Stimulated activated CD4-positive, alpha-beta T cell treated with anti-CD3 and anti-CD28 coated beads, Interleukin-15, amount 100 ng/mL, for 1 hour (primary cell): ENCODE results near the gene DDN.

Experiments used
- DNase-seq, 2 donors: peaks; one replicate each; pipeline ENCODE4 v3.0.0-alpha.2; 2020; ENCODE audit warnings: low read depth in 1 of 2, low spot score in 1 of 2

Gene DDN

DNA sequence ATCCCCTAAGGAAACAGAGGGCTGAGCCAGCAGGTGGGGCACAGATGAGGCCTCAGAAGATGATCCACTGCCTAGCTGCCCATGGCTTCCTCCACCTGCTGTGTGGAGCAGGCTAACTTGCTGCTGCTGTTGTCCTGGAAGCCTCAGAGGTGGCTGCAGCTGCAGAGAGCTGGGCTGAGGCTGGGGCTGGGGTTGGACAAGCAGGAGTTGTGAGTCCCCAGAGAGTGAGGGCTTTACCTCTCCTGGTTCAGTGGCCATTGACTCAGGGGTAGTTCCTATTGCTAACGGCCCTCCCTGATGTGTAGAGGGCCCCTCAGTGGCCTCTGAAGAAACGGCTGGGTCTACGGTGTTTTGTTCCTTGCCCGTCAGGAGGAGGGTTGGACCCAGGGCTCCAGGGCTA is 33.1 kb upstream of the DDN start:
- DNase-seq, result no peak

DNA sequence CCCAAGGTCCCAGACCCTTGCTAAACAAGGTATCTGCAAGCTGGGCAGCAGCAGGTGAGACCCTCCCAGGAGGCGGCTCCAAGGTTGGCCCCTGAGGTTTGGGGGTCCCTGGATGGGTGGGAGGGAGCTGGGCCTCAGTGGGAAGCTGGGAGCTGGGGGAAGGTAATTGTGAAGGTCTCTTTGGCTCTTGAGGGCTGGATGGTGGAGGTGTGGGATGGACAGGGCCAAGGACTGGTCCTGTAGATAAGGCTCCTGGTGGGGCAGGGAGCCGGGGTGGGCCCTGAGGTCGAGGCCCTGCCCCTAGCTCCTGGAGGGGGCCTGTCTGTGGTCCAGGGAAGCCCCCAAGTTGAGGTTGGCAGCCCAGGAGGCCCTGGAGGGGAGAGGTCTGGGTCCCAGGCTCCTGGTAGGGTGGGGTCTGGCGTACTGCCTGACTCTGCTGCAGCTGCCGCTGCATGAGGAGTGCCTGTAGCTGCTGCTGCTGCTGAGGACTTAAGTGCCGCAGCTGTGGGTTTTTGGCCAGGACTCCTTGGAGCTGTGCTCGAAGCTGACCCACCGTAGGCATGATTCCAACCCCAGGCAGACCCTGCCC is 32.5 kb upstream of the DDN start:
- no peak for DNase-seq

DNA sequence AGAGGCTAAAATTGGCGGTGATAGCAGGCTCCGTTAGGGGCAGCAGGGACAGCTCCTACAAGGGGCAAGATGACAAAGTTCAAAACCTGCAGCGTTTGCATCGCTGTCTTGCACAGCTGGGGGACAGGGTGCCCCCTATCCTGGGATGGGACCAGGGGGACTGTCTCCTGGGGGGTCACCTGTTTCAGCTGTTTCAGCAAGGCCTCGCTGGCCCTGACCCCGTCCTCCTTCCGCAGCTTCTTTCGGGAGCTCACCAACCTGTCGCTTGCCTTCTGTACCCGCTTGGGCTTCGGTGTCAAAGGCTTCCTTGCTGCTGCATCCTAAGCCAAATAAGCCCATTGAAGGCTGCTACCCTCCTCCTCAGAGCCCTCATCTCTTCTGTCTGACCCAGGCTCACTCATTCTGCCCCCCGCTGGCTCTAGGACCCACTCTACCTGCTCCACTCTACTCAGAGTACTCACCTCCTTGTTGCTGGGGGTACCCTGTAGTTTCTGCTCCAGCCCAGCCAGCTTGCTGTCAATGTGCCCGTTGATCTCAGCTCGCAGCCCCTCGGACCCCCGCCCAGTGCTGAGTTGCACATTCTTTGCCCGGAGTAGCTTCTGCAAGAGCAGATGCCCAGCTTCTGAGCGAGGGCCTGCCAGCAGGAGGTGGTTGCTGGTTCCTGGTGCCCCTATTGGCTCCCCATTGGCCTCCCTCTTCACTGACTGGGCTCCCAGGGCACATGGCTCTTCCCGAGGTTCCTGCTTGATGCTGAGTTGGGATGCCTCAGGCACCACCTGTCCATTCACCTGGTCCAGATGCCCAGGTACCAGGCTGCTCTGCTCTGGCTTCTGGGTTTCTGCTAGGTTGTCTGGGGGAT is 31.8 kb upstream of the DDN start:
- no peak for DNase-seq

DNA sequence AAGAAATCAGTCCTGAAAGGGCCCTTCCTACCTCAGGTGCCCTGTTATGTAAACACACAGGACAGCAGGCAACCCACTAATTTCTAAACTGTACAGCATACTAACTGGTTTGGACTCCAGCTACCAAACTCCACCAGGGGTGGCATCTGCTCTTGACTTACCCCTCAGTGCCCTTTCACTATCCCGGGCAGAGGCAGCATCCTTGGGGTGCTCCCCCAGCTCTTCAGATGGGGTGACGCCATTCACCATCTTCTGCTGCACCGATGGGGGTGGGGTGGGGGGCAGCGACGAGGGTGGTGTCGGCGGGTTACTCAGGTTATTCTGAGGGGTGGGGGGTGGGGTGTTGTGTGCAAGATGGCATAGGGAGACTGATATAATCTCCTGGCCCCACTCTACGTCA is 30.9 kb upstream of the DDN start:
- DNase-seq, result no peak

DNA sequence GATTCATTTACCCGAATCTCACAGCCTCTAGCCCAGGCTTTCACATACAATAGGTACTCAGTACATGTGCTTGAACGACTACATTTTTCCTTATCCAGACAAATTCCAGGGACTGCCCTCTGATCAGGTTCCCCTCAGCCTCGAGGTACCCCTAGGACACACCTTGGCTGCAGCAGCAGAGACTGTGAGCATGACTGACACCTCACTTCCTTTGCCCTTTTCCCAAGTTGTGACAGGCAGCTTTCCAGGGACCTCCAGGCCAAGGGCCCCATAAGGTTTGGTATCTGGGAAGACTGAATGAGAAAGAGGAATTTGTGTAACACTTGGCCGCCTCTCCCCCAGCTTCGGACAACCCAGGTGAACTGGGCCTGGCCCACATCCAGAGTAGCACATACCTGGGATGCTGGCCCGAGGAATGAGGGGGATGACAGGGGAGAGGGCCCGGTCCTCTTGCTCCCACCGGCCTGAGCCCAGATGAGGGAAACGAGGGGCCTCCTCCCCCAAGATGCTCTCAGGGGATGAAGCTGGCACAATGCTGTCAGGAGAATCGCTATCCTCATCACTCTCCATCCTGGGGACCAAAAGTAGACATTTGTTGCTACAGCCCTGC is 29.6 kb upstream of the DDN start:
- DNase-seq, result no peak

DNA sequence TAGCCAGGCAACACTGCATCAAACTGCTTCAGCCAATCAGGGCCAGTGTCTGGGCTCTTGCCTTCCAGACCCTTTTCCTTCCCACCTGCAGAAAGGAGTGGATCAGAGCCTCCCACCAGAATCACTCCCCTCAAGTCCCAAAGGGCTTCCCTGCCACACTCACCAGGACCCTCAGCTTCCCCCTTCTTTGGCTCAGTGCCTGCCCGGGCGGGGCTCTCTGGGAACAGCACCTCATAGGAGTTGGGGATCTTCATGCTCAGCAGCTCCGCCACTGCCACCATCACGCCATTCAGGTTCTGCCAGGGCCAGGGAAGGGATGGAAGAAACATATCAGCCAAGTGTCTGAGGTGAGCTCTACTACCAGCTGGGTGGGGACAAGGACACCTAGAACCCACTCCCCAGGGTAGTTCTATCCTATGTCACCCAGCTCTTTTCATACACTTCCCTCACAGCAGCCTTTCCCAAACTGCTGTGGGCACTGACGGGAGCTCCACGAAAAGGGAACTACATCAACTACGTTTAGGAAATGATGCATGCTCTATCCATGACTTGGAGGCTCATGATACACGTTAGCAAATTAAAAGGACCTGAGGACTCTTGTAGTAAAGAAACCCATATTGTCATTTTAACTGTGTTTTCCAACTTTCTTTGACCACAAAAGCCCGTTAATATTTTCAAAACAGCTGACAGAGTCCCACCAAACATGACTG is 28.8 kb upstream of the DDN start:
- DNase-seq, result no peak

DNA sequence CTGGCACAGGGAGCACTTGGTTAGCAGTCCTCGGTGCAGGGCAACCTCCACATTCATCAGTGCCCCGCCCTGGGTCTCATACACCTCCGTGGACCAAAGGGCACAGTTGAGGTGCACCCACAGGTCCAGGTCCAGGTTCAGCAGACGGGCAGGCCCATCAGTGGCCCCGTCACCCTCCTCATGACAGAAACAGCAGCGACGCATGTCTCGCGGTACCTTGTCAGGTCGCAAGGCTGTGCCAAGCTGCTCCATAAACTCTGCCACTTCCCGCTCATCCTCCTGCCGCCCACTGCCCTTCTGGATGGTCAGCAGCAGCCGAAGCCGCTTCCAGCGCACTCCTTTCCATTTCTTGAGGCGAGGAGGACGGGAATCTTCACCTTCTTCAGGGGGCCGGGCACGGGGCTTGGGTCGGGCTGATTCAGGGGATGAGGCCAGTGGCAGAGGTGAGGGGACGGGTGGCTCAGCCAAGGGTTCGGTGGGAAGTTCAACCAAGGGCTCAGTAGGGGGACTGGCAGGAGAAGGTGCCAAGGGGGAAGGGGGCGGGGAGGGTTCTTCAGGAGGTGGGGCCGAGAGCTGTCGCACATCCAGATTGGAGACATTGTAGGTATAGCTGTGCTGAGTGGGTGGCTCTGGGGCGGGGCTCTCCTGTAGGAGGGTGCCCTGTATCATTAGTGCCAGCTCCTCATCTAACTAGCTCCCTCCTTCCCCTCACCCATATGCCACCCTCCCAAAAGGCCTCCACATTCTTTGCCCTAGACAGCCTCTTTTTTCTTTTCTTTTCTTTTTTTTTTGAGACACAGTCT is 27.7 kb upstream of the DDN start:
- no peak for DNase-seq

DNA sequence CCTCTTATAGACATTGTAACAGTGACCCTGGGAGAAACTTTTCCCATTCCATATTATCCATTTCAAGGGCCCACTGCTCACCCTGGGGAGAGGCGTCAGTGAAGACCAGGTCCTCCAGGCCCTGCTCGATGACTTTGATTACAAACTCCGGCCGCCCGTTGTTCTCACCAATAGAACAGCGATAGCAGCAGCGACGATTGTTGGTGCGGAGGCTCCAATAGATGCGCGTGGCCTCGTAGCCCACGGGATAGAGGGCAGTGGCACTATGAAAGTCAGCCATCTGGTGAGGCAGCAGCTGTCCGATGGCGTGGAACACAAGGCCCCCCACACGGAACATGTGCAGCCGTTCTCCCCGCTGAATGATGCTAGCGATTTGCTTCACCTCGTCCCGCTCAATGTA is 26.9 kb upstream of the DDN start:
- DNase-seq, result no peak

DNA sequence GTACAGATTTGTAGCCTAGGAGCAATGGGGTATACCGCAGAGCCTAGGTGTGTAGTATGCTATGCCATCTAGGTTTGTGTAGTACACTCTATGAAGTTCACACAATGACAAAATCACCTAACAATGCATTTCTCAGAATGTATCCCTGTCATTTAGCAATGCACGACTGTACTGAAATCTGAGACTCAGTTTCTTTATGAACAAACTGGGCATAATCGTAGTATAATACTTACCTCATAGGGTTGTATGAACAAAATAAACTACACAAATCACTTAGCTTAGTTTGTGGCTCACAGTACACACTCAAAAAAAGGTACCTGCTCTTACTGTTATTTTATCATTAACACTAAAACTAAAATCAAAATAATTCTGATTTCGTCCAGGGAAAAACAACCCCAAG is 26.3 kb upstream of the DDN start:
- DNase-seq, result no peak

DNA sequence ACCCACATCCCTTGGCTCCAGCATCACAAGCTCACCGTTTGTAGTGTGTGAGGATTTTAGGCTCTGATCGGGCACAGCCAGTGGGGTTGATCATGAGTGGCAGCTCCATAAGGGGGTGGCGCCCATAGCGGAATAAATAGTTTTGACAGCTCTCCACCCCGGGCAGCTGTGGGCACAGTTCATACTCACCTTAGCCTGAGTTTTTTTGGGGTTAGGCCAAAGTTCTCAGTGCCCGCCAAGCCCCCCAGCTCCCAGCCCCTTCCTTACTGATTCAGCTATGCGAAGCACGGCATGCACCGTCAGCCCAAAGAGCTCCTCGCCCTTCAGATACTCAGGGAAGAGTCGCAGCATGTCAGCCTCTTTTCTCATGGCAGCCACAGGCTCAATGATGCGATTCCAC is 25.4 kb upstream of the DDN start:
- DNase-seq, result no peak

DNA sequence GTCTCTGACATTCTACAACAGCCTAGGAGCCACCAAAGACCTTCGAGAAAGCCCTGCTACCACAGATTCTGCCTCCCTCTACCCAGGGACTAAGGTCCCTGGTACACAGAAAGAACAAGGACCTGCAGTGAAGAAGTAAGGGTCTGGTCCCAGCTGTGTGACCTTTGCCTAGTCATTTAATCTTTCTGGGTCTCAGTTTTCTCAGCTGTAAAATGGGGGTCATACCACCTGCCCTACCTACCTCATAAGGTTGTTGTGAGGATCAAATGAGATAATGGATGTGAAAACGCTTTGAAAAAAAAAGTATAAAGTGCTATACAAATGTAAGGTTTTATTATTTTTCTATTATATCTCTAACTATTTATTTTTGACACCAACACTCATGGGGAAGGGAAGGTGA is 24.6 kb upstream of the DDN start:
- no peak for DNase-seq

DNA sequence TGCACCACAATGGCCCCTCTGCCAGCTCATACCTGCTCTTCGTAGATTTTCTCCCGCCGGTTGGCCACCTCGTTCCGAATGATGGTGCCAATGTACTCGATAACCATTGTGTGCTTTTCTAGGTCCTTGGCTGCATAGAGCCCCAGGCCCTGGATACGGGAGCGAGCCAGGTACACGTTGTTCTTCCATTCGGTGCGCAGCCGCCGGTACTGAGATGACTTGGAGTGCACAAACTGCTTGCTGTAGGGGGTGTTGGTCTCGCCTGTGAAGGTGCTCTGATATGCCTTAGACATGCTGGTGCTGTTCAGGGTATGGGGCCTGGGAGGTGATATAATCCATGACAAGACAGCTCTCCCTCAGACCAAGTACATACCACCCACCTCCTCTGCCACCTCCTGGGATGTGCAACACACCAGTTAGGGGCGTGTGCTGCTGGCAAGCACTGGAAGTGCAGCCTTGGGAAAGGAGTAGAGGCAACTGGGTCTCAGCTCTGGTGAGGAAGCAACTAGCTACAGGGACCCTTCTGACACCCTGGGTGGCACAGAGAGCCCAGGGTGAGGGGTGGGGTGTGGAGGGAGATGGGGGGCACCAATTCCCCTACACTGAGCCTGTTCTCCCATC is 23.5 kb upstream of the DDN start:
- DNase-seq, result no peak

DNA sequence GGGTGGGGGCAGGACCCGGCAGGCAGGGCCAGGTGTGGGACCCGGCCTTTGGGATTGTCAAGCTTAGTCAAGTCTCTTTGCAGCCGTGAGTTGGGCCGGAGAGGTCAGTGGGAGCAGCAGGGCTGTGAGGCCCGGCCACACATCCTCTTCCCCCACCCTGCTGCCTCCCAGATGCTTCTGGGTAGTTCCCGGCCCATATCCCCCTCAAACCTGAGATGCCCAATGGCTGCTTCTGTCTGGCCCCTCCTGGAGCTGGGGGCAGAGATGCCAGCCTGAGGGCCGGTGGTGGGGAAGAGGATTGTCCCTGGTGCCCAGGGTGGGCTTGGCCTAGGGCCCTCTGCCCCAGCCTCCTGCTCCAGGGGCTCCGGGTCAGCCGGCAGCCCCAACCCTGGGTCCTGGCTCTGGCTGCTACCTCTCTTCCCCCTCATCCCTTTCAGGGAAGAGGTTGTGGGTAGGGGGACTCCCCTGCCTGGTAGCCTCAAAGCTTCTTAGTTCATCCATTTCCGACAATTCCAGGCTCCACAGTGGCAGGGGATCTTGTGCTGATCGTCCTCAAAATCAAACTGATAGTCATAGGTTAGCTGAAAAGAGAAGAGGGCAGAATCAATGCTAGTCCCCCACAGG is 22.2 kb upstream of the DDN start:
- no peak for DNase-seq

DNA sequence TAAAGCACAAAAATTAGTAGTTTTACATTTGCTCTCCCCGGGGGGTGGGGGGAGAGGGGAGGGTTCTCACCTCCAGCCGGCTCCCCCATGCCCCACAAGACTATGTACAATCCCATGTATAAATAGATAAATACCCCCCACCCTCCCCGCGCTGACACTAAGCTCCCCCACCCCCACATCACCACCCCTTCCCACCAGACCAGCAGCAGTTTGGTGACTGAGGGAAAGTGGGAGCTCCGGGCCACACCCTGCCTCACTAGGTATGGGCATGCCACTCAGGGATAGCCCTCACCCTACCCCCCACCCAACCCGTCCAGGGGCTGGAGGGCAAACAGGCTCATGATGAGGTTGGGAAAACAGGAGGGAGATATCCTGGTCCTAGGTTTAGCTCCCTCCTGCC is 21.3 kb upstream of the DDN start:
- no peak for DNase-seq

DNA sequence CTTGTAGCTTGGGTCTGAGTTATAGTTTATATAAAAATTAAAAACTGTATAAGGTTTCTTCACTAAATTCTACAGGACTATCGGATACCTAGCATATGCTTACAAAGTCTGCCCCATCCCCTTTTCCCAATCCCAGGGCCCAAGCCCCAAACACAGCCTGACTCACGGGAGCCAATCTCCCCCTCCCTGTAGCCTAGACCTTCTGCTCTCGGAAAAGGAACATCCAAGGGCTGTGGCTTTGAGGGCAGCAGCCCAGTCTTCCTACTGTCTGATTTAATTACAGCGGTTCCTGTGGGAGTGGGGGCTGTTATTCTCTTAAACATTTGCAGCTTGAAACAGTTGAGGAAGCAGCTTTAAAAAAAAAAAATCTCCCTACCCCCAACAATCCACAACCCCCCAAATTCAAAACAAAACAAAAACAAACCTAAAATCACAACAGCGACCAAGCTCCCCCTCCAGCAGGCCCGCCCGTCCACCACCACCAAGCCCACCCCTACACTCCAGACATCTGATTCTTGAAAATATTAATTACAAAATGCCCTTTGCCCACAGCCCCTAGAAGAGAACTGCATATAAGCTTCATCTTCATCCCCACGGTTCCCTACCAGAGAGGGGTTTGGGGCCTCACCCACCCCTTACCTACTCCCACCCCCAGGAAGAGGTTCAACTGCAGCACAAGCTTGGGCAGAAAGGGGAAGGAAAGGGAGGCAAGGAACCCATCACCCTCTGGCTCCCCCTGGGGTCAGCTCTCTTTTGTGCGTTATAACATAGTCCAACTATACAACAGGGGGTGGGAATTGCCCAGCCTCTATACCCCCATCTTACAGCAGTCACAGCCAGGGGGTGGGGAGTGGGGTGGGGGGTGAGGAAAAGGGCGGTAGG is 20.5 kb upstream of the DDN start:
- DNase-seq, result no peak

DNA sequence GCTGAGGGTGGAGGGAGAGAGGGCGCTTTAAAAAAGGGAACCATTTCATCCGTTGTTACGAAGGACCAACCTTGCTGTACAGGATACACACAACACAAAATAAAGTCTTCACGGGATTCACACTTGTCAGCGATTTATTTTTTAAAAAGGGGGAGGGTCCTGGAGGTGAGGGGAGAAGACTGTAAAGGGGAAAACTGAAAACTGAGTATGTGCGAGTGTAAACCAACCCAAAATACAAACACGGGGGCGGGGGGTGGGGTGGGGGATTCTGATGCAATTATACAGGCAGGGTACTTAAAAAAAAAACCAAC is 19.9 kb upstream of the DDN start:
- no peak for DNase-seq

DNA sequence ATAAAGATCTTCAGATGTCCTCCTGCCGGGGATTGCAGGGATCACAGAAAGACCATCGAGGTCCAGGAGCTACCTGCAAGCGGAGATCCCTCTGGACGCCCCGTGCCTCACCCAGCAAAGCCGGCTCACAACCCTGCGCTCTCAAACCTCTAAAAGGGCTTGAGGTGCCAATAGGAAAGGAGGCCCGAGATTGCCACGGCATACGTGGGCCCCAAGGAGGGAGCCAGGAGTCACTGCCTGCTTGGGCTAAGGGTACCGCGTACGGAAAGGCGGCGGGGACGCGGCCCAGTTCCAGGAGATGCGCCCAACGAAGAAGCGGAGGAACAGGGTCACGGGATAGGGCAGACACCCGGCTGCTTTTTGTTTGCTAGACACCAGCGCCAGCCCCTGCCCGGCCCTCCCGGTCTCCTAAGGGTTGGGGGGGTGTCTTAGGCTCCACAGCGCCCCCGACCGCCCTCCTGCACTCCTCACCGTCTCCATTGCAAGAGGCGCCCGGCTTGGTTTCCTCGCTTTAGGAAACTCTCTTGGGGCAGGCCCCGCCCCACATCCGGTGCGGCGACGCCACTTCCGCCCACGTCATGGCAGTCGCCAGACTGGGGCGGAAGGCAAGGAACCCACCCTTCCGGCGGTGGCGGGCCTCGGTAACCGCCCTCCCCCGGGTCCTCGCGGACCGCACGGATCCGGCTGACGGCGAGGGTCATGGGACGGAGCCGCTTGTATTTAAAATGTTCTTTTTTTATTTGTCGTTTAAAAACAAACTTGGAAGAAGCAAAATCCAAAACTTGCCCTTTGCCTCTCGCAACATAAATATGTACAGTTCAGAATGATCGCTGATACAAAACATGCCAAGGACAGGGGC is 19.3 kb upstream of the DDN start, which contains the start of gene PRKAG1:
TSS of gene PRKAG1 (minus strand) at position 516 of the 859 bp plus-strand sequence. CDS start at position 480, 36 bp downstream.
- DNase-seq, result peak; percentile 90 to 93

DNA sequence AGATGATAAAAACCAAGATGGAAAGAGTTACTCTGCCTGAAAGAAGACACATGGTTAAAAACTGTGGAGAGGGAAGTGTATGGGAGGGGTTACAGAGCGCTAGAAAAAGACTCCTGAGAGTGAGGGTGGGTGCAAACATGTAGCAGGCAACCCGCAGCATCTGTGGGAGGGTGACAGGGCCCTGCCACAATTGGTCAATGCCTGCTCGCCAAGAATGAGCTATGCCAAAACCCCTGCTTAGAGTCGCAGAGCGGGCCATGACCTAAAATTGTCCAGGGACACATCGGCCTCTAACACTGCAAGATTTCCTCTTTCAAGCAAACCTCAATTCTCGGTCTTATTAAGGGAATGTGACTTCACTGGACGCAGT is 18.7 kb upstream of the DDN start:
- DNase-seq, result no peak
